ENCODE data around the gene LRRC25.

The LRRC25 gene

DNA sequence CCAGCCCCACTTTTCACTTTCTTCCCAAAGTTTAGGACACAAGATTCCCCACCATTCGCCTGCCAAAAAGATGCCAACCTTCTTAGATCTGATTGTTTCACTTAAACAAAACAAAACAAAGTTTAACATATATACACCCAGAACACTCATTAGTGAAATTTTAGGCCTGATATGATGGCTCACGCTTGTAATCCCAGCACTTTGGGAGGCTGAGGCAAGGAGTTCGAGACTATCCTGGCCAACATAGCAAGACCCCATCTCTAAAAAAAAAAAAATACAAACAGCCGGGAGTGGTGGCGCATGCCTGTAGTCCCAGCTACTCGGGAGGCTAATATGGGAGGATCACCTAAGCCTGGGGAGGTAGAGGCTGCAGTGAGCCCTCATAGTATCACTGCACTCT is 52.1 kb downstream of the LRRC25 start:
- no peak for DNase-seq (ENCODE audit: low read depth)

- no peak for DNase-seq (ENCODE audit: low read depth)
Measured at GRCh38 chr19:18344582-18344950, 52.9 kb downstream of the LRRC25 start.

DNA sequence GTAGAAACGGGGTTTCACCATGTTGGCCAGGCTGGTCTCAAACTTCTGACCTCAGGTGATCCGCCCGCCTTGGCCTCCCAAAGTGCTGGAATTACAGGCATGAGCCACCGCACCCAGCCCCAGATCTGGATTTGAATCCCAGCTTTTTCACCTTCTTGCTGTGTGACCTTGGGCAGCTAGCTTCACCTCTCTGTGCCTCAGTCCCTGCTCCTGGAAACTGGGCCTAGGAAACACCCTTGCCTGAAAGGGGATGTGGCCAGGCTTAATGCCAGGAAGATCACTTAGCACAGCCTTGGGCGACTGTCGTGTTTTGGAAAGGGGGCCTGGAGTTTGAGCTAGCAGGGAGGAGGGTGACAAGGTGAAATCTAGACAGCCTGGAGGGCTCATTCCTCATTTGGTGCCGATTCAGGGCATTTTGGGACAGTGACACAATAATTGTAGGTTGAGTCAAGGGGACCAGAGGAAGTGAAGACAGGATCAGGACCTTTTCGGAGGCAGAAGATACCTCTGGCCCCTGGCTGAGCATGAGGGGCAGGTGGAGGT is 55.3 kb downstream of the LRRC25 start:
- no peak for DNase-seq (ENCODE audit: low read depth)

All from stimulated activated CD8-positive, alpha-beta memory T cell treated with anti-CD3 and anti-CD28 coated beads, Interleukin-15, amount 100 ng/mL, for 1 hour (primary cell).